ENCODE measurements around the gene RAB30.
A peak's percentile ranks its signal among the peaks of the same experiment; 100 is the strongest.
"Not testable (repeated sequence)": the region's sequence is repeated elsewhere in the genome, so short reads cannot be mapped to it uniquely, and the experiment has no call there.

RAB30 gene

GRCh38 chr11:83019888-83020579 is 51.7 kb downstream of the RAB30 start:
- Mint-ChIP-seq H3K4me1 (peaks cover 22% of the 10 kb centered on the region), H3K4me3 (no peak overlapping the region), H3K27me3 (no peaks in the 10 kb centered on the region), H3K36me3 (ENCODE audit: low read depth) (peaks cover 2% of the 10 kb centered on the region), H3K9me3 (no peaks in the 10 kb centered on the region), H3K27ac (no peak overlapping the region)
- no peak for DNase-seq
- no peak for ATAC-seq

GRCh38 chr11:83014951-83015350 is 56.7 kb downstream of the RAB30 start:
- DNase-seq (no peak), ATAC-seq (no peak)
- Mint-ChIP-seq H3K4me3 (no peak overlapping the region), H3K27me3 (no peaks in the 10 kb centered on the region), H3K9me3 (no peaks in the 10 kb centered on the region), H3K27ac (no peak overlapping the region), H3K4me1 (peaks cover 27% of the 10 kb centered on the region), H3K36me3 (ENCODE audit: low read depth) (peaks cover 2% of the 10 kb centered on the region)

GRCh38 chr11:83012168-83013067 is 59.3 kb downstream of the RAB30 start:
- DNase-seq, result no peak
- no peaks in the 10 kb centered on the region for H3K27me3 Mint-ChIP-seq
- H3K4me1 Mint-ChIP-seq, result peaks cover 42% of the 10 kb centered on the region
- H3K27ac Mint-ChIP-seq, result no peak overlapping the region
- no peaks in the 10 kb centered on the region for H3K9me3 Mint-ChIP-seq
- no peak overlapping the region for H3K4me3 Mint-ChIP-seq
- ATAC-seq, result peak; percentile 52
- H3K36me3 Mint-ChIP-seq (ENCODE audit: low read depth), result no peaks in the 10 kb centered on the region

GRCh38 chr11:83011333-83012167 is 60.1 kb downstream of the RAB30 start:
- no peak overlapping the region for H3K4me3 Mint-ChIP-seq
- H3K4me1 Mint-ChIP-seq, result peaks cover 50% of the 10 kb centered on the region
- H3K9me3 Mint-ChIP-seq, result no peaks in the 10 kb centered on the region
- H3K27me3 Mint-ChIP-seq, result no peaks in the 10 kb centered on the region
- no peak for DNase-seq
- no peaks in the 10 kb centered on the region for H3K36me3 Mint-ChIP-seq (ENCODE audit: low read depth)
- ATAC-seq, result no peak
- no peak overlapping the region for H3K27ac Mint-ChIP-seq

DNA sequence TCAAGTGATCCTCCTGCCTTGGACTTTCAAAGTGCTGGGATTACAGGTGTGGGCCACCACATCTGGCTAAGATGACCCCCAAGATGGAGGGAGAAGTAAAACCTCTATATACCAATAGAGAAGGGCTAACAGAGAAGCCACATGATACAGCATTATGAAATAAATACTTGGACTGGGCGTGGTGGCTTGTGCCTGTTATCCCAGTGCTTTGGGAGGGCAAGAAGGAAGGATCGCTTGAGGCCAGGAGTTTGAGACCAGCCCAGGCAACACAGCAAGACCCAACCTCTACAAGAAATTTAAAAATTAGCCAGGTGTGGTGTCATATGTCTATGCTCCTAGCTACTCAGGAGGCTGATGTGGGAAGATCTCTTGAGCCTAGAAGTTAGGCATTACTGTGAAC is 61.7 kb downstream of the RAB30 start:
- Mint-ChIP-seq H3K27me3 (no peaks in the 10 kb centered on the region), H3K4me3 (no peak overlapping the region), H3K9me3 (no peaks in the 10 kb centered on the region), H3K27ac (peak overlapping the region; percentile 40), H3K4me1 (peaks cover 61% of the 10 kb centered on the region), H3K36me3 (ENCODE audit: low read depth) (no peaks in the 10 kb centered on the region)
- ATAC-seq, result no peak
- no peak for DNase-seq

DNA sequence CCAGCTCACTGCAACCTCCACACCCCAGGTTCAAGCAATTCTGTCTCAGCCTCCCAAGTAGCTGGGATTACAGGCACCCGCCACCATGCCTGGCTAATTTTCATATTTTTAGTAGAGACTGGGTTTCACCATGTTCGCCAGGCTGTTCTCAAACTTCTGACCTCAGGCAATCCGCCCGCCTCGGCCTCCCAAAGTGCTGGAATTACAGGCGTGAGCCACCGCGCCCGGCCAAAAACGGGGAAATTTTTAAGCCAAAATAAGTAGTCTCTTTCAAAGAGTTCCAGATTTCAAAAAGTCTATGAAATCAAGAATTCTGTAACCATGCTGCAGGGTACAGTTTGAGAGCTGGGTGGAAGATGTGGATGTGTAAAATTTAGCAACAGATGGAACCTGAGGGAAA is 62.6 kb downstream of the RAB30 start:
- H3K4me3 Mint-ChIP-seq; DNase-seq; H3K27ac Mint-ChIP-seq; H3K27me3 Mint-ChIP-seq; H3K9me3 Mint-ChIP-seq; H3K36me3 Mint-ChIP-seq (ENCODE audit: low read depth); ATAC-seq: not testable (repeated sequence)
- H3K4me1 Mint-ChIP-seq, result peaks cover 64% of the 10 kb centered on the region

GRCh38 chr11:83008581-83008923 is 63.1 kb downstream of the RAB30 start:
- no peak for ATAC-seq
- no peaks in the 10 kb centered on the region for H3K27me3 Mint-ChIP-seq
- H3K4me1 Mint-ChIP-seq, result peaks cover 65% of the 10 kb centered on the region
- H3K36me3 Mint-ChIP-seq (ENCODE audit: low read depth), result no peaks in the 10 kb centered on the region
- H3K9me3 Mint-ChIP-seq, result no peaks in the 10 kb centered on the region
- H3K4me3 Mint-ChIP-seq, result no peak overlapping the region
- DNase-seq, result no peak
- H3K27ac Mint-ChIP-seq, result peak overlapping the region; percentile 52

DNA sequence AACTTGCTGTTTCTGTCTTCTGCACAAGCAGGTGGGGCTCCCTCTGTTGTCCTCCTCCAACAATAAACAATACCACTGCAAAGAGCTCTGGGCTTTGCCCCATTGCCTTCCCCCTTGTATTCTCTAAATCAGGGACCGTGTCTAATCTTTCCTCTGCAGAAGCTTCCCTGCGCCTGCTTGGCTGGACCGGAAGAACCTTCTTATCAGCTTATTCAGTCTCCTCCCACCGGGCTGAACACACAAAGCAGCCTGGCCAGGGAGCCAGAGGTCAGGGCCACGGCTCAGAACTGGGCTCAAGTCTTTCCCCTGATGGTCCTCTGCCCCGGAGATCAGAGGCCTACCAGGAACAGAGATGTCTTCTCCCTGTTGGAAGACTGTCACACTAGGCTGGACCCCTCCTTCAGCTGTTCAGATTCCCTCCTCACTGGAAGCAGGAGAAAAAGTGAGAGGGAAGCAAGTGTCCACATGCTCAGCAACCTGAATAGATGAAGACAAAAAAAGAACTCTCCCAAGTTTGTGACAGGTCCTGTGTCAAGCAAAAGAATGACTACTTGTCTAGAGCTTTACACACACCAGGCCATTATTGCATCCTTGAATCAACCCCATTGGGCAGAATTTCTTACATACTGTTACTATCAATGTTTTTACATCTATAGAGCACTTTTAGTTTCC is 63.7 kb downstream of the RAB30 start:
- Mint-ChIP-seq H3K36me3 (ENCODE audit: low read depth) (no peaks in the 10 kb centered on the region), H3K27me3 (no peaks in the 10 kb centered on the region), H3K27ac (peak overlapping the region; percentile 52), H3K9me3 (no peaks in the 10 kb centered on the region), H3K4me1 (peaks cover 62% of the 10 kb centered on the region), H3K4me3 (no peak overlapping the region)
- DNase-seq (no peak), ATAC-seq (no peak)

DNA sequence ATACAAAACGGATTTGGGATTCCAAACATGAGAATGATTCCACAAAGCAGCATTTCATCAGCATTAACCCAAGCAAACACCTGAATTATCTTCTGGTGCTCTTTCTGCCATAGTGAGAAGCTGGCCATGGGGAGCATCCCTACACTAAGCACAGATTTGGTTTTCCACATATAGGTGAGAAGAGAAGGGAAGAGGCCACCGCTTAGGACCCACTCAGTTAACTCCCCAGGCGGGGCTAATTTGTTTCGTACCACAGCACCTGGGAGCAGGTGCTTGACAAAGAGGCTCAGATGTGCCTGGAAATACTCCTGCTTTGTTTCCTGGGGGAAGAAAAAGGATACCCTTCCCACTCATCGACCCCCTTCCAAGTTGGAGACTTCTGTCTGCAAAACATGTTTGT is 64.2 kb downstream of the RAB30 start:
- Mint-ChIP-seq H3K36me3 (ENCODE audit: low read depth) (no peaks in the 10 kb centered on the region), H3K9me3 (no peaks in the 10 kb centered on the region), H3K4me1 (peaks cover 64% of the 10 kb centered on the region), H3K4me3 (no peak overlapping the region), H3K27ac (no peak overlapping the region), H3K27me3 (no peaks in the 10 kb centered on the region)
- no peak for ATAC-seq
- no peak for DNase-seq

DNA sequence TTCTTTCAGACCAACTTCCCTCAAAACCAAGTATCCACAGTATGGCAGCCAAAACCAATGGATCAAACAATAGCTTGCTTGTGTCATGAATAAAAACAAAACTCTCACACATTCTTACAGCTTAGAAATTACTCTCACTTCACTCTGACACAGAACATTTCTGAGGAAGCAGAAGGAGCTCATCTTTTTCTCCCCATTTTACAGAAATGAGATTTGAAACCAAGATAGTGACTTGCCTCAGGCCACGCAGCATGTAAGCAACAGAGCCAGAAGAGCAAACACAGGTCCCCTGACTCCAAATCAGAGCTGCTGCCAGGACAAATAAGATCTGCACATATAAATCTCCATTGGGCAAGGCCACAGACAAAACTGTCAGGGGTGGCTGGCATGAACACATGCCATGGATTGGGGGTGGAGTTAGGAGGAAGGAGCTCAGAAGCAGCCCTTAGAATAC is 64.8 kb downstream of the RAB30 start:
- Mint-ChIP-seq H3K27me3 (no peaks in the 10 kb centered on the region), H3K36me3 (ENCODE audit: low read depth) (no peaks in the 10 kb centered on the region), H3K4me3 (peak overlapping the region; percentile 12), H3K9me3 (no peaks in the 10 kb centered on the region), H3K27ac (peak overlapping the region; percentile 80), H3K4me1 (peaks cover 66% of the 10 kb centered on the region)
- no peak for DNase-seq
- ATAC-seq, result peak; percentile 58

- H3K36me3 Mint-ChIP-seq (ENCODE audit: low read depth), result no peaks in the 10 kb centered on the region
- peaks cover 74% of the 10 kb centered on the region for H3K4me1 Mint-ChIP-seq
- peak; percentile 82 for ATAC-seq
- H3K9me3 Mint-ChIP-seq, result no peaks in the 10 kb centered on the region
- H3K27ac Mint-ChIP-seq, result peak overlapping the region; percentile 67
- H3K27me3 Mint-ChIP-seq, result no peaks in the 10 kb centered on the region
- H3K4me3 Mint-ChIP-seq, result peak overlapping the region; percentile 22
- DNase-seq, result no peak
These were observed 66.7 kb downstream of the RAB30 start for GRCh38 chr11:83004746-83005556.

GRCh38 chr11:83002522-83002921 is 69.2 kb downstream of the RAB30 start:
- H3K9me3 Mint-ChIP-seq, result no peaks in the 10 kb centered on the region
- H3K4me1 Mint-ChIP-seq, result peaks cover 83% of the 10 kb centered on the region
- peak overlapping the region; percentile 29 for H3K27ac Mint-ChIP-seq
- no peak overlapping the region for H3K4me3 Mint-ChIP-seq
- no peaks in the 10 kb centered on the region for H3K27me3 Mint-ChIP-seq
- ATAC-seq (no peak), DNase-seq (no peak)
- H3K36me3 Mint-ChIP-seq (ENCODE audit: low read depth), result no peaks in the 10 kb centered on the region

DNA sequence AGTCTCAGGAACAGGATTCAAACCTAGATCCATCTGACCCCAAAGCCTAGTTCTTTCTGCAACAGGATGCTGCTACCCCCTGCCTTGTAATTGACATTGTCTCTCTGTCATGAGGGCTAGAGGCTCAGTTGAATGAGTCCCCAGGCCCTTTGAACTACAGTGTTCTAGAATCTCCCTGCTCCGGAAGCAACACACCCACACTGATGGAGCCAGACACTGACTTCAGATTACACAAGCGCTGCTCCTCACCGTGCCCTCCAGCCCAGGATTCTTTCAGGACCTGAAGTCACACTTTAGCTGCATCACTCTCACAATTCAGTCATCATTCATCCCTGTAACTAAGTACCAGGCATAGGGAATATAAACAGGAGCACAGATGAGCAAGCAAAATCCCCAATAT is 69.6 kb downstream of the RAB30 start:
- no peaks in the 10 kb centered on the region for H3K9me3 Mint-ChIP-seq
- DNase-seq (peak; percentile 36), ATAC-seq (peak; percentile 47)
- no peak overlapping the region for H3K4me3 Mint-ChIP-seq
- peaks cover 1% of the 10 kb centered on the region for H3K36me3 Mint-ChIP-seq (ENCODE audit: low read depth)
- H3K27ac Mint-ChIP-seq, result peak overlapping the region; percentile 29
- peaks cover 83% of the 10 kb centered on the region for H3K4me1 Mint-ChIP-seq
- no peaks in the 10 kb centered on the region for H3K27me3 Mint-ChIP-seq

All from activated naive CD8-positive, alpha-beta T cell treated with anti-CD3 and anti-CD28 coated beads, Interleukin-2, amount 50 U/mL, for 24 hours (primary cell).